PC-9 (cell line): ENCODE data around the gene C5orf58. TPM values are rescaled to one million over a fixed set of nuclear protein-coding genes. Genes with fewer than 3 reads are reported as not detected.

Source experiments
- BruUV-seq: library from RNA; stranded (reverse); fragments of 400-500 nt; replicated peaks from 2 replicates; lab custom pipeline; 2021; lab: Mats Ljungman, UMichigan
- CTCF ChIA-PET: fragments of 300-600 bp; sonication (Branson Sonifier 250); formaldehyde crosslinking; loops from one replicate; lab custom pipeline; 2022; ENCODE audit warnings: antibody characterized with exemption; lab: Charles Lee
- POLR2A ChIA-PET: fragments of 300-600 bp; sonication (Branson Sonifier 250); formaldehyde crosslinking; loops from one replicate; lab custom pipeline; 2022; ENCODE audit warnings: antibody characterized with exemption; ENCODE audit not compliant: unreplicated experiment; lab: Charles Lee
- DNase-seq, 2 experiments: peaks; one replicate each; pipeline versions ENCODE4 v3.0.0 to v3.0.0-alpha.2; 2015 to 2022; ENCODE audit warnings: mixed read lengths in 1 of 2
- H2AFZ ChIP-seq: fragments of 200-600 bp; sonication (generic); 2 replicates; pipeline ENCODE4 v1.8.1; 2017; ENCODE audit warnings: antibody characterized with exemption
- H3F3A ChIP-seq: fragments of 200-600 bp; sonication (generic); 2 replicates; pipeline ENCODE4 v1.8.1; 2017; ENCODE audit warnings: antibody characterized with exemption, mild to moderate bottlenecking, low read depth; ENCODE audit not compliant: insufficient read depth
- H3K27ac ChIP-seq: fragments of 200-600 bp; sonication (generic); 2 replicates; pipeline ENCODE4 v1.6.1; 2016; ENCODE audit warnings: mixed run types
- H3K27me3 ChIP-seq: fragments of 200-600 bp; sonication (generic); 2 replicates; pipeline ENCODE4 v1.6.1; 2016; ENCODE audit warnings: low read depth, mixed run types; ENCODE audit not compliant: insufficient read depth
- H3K36me3 ChIP-seq: fragments of 200-600 bp; sonication (generic); 2 replicates; pipeline ENCODE4 v1.6.1; 2016; ENCODE audit warnings: low read depth, mixed run types
- H3K4me1 ChIP-seq: fragments of 200-600 bp; sonication (generic); replicated peaks from 2 replicates; pipeline ENCODE4 v1.6.1; 2016; ENCODE audit warnings: mixed run types; ENCODE audit not compliant: insufficient read depth
- H3K4me2 ChIP-seq: fragments of 200-600 bp; sonication (generic); 2 replicates; pipeline ENCODE4 v1.6.1; 2017; ENCODE audit warnings: mixed run types
- H3K4me3 ChIP-seq: fragments of 200-600 bp; sonication (generic); 2 replicates; pipeline ENCODE4 v1.6.1; 2016; ENCODE audit warnings: mixed run types
- H3K79me2 ChIP-seq: fragments of 200-600 bp; sonication (generic); 2 replicates; pipeline ENCODE4 v1.6.1; 2017; ENCODE audit warnings: low read depth, mixed run types
- H3K9me2 ChIP-seq: fragments of 200-600 bp; sonication (generic); 2 replicates; pipeline ENCODE4 v1.8.1; 2017; ENCODE audit warnings: mild to moderate bottlenecking; ENCODE audit not compliant: insufficient read depth
- H3K9me3 ChIP-seq: fragments of 200-600 bp; sonication (generic); 2 replicates; pipeline ENCODE4 v1.8.1; 2016; ENCODE audit warnings: low read depth; ENCODE audit not compliant: insufficient read depth
- H4K20me1 ChIP-seq: fragments of 200-600 bp; sonication (generic); 2 replicates; pipeline ENCODE4 v1.8.1; 2017; ENCODE audit not compliant: insufficient read depth
- EZH2 ChIP-seq: fragments of 200-600 bp; sonication (generic); IDR thresholded peaks from 2 replicates; pipeline ENCODE4 v1.8.0; 2017; ENCODE audit warnings: antibody characterized with exemption, low read depth
- intact Hi-C: fragments of 100-400 bp; cut with micrococcal nuclease; formaldehyde crosslinking; loops from one replicate; pipeline ENCODE4 v1.10.0; 2022; ENCODE audit not compliant: unreplicated experiment
- total RNA-seq: library from RNA; stranded (reverse); gene quantifications from 2 replicates; pipeline ENCODE4 v1.2.3, GENCODE V29; 2021
- TF ChIP-seq, protein P1 (sequence below): fragments of 200-600 bp; sonication (generic); conservative IDR thresholded peaks from 2 replicates; pipeline ENCODE4 v1.6.1; 2017; ENCODE audit warnings: mixed run types, antibody characterized with exemption, mild to moderate bottlenecking, moderate library complexity

The C5orf58 gene
- total RNA-seq, 1 experiment from 2014 or later: not detected

GRCh38 chr5:170252109-170252508 is 19.3 kb downstream of the C5orf58 start:
- peaks cover 30% of the 10 kb centered on the region for H3K4me1 ChIP-seq
- H3K36me3 ChIP-seq: no peaks in the 10 kb centered on the region
- no peak overlapping the region for H3K4me3 ChIP-seq
- H2AFZ ChIP-seq: no peak overlapping the region
- CTCF ChIA-PET: no interaction called here
- H3K9me3 ChIP-seq: no peaks in the 10 kb centered on the region
- no TSS peak for BruUV-seq
- H3K27me3 ChIP-seq: no peaks in the 10 kb centered on the region
- POLR2A ChIA-PET: no interaction called here
- H3K9me2 ChIP-seq: no peaks in the 10 kb centered on the region
- intact Hi-C loops: no loop called here
- H3F3A ChIP-seq: peaks cover 21% of the 10 kb centered on the region
- TF ChIP-seq, protein P1, sequence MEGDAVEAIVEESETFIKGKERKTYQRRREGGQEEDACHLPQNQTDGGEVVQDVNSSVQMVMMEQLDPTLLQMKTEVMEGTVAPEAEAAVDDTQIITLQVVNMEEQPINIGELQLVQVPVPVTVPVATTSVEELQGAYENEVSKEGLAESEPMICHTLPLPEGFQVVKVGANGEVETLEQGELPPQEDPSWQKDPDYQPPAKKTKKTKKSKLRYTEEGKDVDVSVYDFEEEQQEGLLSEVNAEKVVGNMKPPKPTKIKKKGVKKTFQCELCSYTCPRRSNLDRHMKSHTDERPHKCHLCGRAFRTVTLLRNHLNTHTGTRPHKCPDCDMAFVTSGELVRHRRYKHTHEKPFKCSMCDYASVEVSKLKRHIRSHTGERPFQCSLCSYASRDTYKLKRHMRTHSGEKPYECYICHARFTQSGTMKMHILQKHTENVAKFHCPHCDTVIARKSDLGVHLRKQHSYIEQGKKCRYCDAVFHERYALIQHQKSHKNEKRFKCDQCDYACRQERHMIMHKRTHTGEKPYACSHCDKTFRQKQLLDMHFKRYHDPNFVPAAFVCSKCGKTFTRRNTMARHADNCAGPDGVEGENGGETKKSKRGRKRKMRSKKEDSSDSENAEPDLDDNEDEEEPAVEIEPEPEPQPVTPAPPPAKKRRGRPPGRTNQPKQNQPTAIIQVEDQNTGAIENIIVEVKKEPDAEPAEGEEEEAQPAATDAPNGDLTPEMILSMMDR: no peak
- TF ChIP-seq EZH2: no peak
- H3K27ac ChIP-seq: no peak overlapping the region
- H3K4me2 ChIP-seq: no peak overlapping the region
- no peak for DNase-seq
- H4K20me1 ChIP-seq: no peaks in the 10 kb centered on the region
- no peaks in the 10 kb centered on the region for H3K79me2 ChIP-seq

DNA sequence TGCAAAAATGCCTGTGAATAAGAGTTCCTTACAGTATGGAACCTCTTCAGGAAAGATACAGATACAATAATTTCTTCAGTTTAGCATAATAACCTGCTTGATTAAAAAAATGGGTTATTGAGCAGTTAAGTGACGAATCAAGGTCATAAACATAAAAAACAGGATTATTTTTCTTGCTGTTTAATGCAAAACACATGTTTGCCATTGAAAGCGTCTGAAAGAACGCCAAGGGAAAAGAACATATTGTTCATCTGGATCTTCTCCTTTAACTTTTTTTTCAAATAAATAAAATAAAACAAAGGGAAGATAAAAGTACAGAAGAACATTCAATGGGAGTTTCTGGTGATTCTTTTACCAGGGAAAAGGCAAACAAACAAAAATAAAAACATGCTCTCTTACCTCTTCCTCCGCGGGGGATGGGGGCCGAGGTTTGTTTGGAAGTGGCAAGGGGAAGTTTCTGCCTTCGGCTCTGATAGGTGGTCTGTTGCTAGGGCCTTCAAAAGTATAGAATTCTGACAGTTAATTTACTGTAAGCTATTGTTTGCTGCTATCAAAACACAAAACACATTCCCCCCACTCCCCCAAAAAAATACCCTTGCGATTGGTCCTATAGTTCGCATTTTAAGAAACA is 20.1 kb downstream of the C5orf58 start:
- Histone ChIP-seq H3K36me3 (no peaks in the 10 kb centered on the region), H3K27ac (no peak overlapping the region), H4K20me1 (no peaks in the 10 kb centered on the region), H3K27me3 (no peaks in the 10 kb centered on the region), H3F3A (peaks cover 21% of the 10 kb centered on the region), H3K9me3 (no peaks in the 10 kb centered on the region), H3K4me3 (no peak overlapping the region), H3K9me2 (no peaks in the 10 kb centered on the region), H3K4me1 (peaks cover 24% of the 10 kb centered on the region), H3K79me2 (no peaks in the 10 kb centered on the region), H2AFZ (no peak overlapping the region), H3K4me2 (peak overlapping the region; percentile 44; the same call in 1 of the 2 replicates)
- ChIA-PET CTCF (no interaction called here), POLR2A (no interaction called here)
- no peak for TF ChIP-seq EZH2
- TF ChIP-seq, protein P1: no peak
- intact Hi-C loops: no loop called here
- no peak for DNase-seq
- no TSS peak for BruUV-seq

DNA sequence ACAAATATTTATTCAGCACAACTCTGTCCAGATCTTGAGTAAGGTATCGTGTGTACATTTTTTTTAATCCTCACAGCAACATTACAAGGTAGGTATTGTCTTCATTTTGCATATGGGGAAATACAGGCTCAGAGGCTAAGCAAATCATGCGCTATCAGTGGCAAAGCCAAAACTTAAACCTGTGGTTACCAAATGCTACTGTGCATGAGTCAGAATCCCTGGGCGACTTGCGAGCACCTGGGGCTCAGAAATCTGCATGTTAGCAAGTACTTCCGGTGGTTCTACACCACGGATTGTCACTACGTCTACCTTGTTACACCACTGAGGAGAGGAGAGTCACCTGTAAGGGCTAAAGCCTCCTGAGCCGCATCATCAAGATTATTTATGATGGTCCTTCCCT is 21.3 kb downstream of the C5orf58 start:
- peak overlapping the region; percentile 44 for H3K4me2 ChIP-seq
- H3F3A ChIP-seq: peaks cover 21% of the 10 kb centered on the region
- no TSS peak for BruUV-seq
- intact Hi-C loops: no loop called here
- no peaks in the 10 kb centered on the region for H3K27me3 ChIP-seq
- 0 out of 2 replicates have a peak overlapping the region, but pooled peaks have one; percentile 55 for H3K27ac ChIP-seq
- H3K36me3 ChIP-seq: no peaks in the 10 kb centered on the region
- POLR2A ChIA-PET: no interaction called here
- H3K79me2 ChIP-seq: no peaks in the 10 kb centered on the region
- H4K20me1 ChIP-seq: no peaks in the 10 kb centered on the region
- TF ChIP-seq, protein P1: no peak
- H3K4me3 ChIP-seq: no peak overlapping the region
- H3K9me2 ChIP-seq: no peaks in the 10 kb centered on the region
- peaks cover 16% of the 10 kb centered on the region for H3K4me1 ChIP-seq
- no peaks in the 10 kb centered on the region for H3K9me3 ChIP-seq
- no peak overlapping the region for H2AFZ ChIP-seq
- peak in 1 of 2 experiments; percentile 99 for DNase-seq
- CTCF ChIA-PET: no interaction called here
